Left forelimb (tissue), 1 donor: ENCODE results near the gene SAG.

Experiments
- DNase-seq: peaks from one replicate; pipeline ENCODE4 v3.0.0-alpha.2; 2018; ENCODE audit warnings: low spot score

Gene SAG

DNA sequence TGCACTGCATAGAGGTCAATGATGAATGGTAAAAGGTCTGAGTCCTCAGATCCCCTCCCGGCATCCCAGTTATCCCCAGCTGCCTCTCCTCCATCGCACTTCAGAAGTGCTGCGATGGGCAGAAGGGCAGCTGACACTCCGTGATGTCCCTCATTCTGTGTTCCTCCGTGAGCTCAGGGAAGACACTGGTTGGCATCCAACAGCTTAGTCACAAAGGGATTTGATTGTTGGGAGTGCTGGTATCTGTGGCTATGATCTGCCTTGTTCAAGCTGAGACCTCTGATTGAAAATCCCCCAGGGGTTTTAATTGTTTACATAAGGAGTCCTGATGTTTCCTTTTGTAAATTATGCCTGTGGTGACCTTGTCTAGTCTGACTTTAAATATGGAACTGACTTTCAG lies 19.0 kb upstream of the SAG start:
- DNase-seq, result no peak

DNA sequence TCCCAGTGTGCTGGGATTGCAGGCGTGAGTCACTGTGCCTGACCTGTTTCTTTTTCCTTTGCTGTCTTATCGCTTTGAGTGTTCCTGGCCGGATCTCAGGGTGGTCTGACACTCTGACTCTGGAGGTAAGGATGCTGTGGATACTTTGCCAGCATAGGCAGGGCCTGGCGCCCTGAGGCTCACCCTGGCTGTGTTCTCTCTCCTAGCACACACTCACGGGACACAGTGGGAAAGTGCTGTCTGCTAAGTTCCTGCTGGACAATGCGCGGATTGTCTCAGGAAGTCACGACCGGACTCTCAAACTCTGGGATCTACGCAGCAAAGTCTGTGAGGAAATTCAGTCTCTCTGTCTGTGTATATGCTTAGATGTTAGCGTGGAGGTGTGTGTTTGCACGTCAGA lies 18.0 kb upstream of the SAG start:
- no peak for DNase-seq

DNA sequence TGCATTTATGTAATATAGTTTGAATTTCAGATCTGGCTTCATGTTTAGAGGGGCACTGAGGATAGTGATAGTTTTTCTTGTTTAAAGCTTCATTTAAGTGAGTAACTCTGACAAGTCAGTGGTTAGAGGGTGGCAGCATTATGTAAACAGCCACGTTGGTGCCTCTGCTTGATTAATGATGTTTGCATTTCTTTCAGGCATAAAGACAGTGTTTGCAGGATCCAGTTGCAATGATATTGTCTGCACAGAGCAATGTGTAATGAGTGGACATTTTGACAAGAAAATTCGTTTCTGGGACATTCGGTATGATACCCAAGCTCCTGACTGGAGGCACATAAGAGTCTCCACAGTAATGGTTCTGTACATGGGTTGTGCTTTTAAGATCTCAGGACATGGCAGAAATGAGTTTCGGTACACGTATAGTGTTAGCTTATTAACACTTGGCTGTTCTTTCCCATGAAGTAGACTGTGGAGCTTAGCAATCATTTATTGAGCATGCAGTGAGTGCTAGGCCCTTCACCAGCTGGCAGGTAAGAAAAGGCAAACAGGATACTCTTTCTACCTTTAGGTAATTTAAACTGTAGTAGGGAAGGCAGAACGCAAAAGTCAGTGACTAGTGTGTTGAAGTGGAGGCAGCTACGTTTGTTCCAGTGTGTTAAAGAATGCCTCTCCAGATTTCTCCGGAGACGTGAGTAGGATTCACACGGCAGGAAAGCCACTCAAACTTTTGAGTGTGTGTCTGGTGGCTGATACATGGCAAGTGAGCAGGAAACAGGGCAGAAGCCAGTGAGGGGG lies 17.4 kb upstream of the SAG start:
- no peak for DNase-seq

DNA sequence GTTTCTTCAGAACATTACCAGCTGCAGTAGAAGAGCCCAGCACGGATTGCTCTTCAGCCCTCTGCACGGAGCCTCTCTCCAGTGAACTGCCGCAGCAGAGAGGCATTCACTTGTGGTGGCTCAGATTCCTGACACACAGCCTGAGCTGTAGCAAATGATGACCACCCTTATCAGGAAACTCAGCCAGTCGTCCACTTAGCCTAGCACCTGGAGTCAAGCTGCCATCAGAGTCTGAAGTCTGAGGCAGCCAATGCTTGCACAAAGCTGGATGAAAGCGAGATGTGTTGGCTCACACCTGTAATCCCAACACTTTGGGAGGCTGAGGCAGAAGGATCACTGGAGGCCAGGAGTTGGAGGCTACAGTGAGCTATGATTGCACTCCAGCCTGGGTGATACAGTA lies 11.7 kb upstream of the SAG start:
- DNase-seq, result no peak

DNA sequence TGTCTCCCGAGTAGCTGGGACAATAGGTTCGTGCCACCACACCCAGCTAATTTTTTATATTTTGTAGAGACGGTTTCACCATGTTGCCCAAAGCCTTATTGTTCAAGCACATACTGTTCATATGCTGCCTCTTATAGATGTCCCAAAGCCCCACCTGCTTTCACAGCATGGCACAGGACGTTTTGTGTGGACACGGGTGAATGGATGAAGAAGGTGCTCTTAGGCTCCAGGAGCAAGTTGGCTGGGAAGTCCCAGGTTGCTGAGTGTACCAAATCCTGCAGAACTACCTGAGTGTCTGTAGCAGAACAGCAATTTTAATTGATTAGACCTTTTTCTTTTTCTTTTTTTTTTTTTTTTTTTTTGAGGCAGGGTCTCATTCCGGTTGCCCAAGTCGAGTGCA lies 10.5 kb upstream of the SAG start:
- DNase-seq, result no peak

DNA sequence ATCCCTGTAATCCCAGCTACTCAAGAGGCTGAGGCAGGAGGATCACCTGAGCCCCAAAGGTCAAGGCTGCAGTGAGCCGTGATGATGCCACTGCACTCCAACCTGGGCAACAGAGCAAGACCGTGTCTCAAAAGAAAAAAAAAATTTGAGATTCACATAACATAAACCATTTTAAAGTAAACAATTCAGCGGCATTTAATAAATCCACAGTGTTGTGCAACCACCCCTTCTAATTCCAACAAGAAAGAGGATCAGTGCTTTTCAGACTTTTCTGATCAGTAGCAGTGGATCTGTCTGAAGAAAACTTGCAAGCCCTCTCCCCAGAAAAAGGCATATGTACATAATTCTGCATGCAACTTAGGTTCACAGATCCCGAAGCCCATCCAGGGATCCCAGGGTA lies 7.2 kb upstream of the SAG start:
- no peak for DNase-seq

DNA sequence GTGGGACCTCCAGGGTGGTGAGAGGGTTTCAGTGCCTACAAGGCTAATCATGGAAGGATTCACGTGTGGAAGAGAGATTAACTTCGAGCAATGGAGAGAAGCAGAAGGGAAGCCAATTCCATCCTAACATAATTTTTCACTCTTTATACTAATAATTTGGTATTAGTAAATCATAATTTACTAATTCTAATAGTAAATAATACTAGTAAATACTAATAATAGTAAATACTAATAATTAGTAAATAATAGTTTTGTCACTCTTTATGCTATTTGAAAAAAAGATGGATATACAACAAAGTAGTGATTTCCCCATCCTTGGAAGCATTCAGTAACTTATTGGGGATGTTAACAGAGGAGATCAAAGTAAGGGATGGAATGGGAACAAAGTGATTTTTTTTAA lies 6.4 kb upstream of the SAG start:
- no peak for DNase-seq

DNA sequence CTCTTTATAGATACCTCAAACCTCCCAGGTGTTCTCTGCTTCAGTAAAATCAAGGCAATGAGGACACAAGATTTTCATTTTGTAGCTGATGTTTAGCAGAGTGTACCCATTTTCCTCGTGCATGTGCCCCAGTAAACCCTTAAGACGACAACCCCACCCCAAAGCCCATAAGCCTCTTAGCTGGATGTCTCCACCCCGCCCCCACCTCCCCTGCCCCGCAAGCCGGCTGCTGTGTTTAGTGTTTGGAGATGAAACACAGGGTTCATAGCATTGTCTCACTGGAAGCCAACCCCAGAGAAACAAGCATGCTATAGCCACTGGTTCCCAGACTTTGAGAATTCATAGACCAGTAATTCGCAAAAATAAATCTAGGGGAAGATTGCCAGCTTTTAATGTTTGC lies 5.8 kb upstream of the SAG start:
- no peak for DNase-seq

DNA sequence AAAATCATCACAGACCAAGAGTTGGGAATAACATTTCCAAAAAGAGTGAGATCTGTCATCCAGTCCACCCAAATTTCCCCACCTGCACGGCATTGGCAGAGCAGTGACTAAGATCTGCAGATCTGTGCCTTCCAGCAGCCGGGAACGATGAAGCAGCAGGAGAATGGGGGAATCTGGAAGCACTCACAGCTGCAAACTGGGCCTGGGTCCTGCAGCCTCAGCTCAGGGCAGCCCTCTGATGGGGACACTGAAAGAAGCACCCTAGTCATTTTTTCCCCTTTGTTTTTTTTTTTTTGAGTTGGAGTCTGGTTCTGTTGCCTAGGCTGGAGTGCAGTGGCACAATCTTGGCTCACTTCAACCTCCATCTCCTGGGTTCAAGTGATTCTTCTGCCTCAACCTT lies 4.4 kb upstream of the SAG start:
- no peak for DNase-seq

DNA sequence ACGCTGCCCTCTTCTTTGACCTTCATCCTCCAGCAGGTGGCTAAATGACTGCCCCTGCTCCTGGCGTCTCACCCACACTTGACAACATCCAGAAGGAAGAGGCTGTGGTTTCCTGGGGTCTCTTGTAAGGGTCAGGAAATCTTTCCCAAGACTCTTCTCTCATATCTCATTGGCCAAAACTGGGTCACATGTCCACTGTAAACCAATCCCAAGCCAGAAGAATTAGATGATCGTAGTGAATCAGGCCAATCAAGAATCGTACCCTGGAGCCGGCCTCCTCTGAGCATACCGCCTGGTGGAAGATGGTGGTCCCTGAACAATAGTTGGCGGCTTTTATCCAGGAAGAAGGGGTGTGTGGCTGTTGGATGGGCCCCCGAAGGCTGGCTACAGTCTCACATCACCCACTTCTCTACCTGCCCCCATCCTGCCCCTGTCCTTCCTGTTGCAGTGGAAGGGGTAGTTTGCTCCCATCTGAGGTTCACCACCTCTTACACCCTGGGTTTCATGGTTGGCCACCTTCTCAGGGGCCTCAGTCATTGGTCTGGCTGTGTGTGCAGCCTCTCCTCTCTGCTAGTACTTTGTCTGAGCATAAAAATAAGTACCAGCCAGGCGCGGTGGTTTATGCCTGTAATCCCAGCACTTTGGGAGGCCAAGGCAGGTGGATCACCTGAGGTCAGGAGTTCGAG lies 3.8 kb downstream of the SAG start:
- no peak for DNase-seq

DNA sequence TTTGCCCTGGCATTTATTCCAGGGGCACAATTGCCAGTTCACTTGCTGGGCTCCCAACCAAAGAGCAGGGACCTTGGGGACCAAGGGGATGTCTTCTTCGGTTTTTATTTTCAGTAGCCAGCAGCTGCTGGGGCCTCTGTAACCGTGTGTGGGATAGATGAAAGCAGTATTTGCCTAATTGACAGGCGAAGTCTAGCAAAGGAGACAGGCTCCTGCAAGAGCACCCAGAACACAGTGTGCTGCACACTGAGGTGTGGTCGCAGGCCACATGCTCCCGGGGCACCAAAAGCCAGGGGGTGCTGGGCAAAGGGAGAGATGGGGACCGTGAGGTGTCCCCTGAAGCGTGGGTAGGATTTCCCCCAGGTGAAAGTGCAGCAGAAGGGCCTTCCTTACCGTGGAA lies 5.3 kb downstream of the SAG start:
- DNase-seq, result no peak

DNA sequence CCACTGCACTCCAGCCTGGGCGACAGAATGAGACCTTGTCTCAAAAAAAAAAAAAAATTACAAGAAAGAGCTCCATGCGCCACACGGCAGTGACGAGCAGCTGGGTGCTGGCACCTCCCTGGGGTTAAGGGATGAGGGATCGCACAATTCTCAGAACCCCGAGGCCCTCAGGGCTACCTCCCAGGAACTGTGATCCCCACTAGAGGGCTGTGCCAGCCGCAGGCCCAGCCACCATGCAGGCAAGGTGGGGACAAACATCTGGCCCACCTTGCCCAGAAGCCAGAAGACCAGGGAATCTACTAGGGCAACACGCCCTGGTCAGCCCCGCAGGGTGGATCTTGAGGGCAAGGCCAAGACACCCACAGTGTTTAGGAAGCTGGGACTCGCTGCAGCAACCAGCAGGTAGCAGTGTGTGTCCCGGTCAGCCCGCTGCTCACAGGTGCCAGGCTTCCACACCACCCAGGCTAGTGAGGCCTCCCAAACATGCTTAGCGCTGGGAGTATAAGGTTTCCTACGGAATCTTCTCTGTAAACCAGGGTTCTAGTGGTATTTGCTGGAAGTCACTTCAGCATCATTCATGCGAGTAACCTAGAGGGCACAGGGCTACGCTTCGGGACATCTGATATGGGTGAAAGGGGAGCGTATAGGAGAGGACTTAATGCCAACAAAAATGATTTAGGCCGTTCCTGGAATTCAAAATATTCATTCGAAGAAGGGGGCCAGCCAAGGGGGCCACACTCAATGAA lies 6.7 kb downstream of the SAG start:
- no peak for DNase-seq

DNA sequence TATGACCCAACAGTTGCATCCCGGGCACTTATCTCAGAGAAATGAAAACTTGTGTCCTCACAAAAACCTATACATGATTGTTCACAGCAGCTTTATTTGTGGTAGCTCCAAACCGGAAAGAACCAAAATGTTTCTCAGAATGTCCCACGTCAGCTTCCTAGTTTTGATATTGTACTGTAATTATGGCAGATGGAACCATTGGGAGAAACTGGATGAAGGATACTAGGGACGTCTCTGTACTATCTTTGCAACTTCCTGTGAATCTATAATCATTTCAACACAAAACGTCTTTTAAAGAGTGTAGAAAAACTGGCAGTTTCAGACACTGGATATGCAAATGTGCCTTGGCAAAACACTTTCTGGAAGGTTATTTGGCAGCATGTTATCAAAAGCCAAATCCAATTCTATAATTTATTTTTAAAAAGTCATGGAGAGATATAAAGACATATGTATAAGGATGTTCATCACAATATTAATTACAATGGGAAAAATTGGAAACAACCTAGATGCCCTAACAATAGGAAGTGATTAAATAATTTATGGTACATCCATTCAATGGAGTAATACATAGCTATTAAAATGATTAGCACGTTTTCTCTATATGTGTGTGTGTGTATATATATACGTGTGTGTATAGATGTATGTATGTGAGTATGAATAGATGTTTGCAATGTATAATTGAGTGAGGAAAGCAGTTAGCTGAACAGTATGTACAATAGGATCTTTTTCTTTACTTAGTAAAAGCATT lies 9.8 kb downstream of the SAG start:
- DNase-seq, result no peak

DNA sequence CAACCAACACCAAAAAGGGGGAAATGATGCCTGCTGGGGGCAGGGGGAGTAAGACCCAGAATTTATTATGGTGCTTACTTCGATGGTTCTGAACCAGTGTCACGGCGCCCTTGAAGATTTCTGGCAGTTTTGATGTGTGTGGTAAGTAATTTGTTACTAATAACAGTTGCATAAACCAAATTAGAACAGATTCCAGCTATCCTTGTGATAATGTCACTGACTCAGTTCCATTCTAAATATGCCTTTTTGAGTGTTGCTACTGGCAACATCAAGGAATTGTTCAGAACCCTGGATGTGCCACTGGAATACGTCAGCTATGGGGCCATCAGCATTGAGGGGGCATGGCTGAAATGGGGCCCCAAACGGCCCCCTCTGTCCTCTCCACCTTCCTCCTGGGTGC lies 11.6 kb downstream of the SAG start:
- no peak for DNase-seq

DNA sequence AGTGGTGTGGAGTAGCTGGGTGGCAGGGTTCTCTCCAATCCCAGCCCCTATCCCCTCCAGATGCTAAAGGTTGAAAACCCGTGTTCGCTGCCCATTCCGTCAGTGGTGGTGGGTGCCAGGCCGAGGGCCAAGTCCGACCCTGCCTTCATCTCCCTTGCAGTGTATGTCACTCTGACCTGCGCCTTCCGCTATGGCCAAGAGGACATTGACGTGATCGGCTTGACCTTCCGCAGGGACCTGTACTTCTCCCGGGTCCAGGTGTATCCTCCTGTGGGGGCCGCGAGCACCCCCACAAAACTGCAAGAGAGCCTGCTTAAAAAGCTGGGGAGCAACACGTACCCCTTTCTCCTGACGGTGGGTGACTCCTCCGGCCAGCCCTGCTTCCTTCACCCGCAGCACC lies 12.9 kb downstream of the SAG start:
- no peak for DNase-seq

DNA sequence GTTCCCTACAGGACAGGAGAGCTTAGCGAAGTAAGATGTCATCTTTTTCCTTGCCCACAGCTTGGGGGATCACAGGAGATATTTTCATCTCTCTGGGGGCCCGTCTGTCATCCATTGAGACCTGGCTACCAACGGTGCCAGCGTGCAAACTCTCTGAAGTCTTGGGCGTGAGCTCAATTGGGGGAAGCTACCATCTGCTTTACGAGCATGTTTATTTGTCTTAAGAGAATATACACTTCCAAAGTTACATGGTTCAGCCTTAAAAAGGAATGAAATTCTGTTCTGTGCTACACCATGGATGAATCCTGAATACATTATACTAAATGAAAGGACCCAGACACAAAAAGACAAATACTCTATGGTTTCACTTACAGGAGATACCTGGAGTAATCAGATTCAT lies 13.6 kb downstream of the SAG start:
- DNase-seq, result no peak

DNA sequence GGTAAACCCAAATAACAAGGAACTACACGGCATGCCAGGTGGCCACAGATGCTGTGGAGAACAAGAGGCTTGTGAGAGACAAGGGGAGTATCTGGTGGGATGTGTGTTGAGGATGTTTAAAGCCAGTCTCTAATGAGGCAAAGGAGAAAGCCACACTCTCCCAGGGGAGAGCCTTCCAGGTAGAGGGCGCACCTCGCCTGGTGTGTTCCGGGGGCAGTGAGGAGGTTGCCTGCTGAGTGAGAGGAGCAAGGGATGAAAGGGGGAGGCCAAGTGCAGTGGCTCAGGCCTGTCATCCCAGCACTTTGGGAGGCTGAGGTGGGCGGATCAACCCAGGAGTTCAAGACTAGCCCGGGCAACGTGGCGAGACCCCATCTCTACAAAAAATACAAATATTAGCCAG lies 16.2 kb downstream of the SAG start:
- no peak for DNase-seq

DNA sequence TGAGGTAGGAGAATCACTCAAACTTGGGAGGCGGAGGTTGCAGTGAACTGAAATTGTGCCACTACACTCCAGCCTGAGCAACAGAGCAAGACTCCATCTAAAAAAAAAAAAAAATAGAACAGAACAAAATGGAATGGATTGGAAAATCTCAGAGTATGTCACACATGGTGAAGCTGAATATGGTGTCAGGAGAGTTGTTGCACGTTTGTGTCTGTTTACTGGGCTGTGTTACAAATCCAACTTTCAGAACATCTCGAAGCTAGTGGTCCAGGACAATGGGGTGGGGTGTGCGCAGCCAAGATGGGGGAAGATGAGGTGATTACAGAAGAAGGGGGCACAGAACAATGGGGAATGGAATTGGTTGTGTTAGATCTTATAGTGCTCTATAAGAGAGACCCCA lies 17.6 kb downstream of the SAG start:
- DNase-seq, result no peak

DNA sequence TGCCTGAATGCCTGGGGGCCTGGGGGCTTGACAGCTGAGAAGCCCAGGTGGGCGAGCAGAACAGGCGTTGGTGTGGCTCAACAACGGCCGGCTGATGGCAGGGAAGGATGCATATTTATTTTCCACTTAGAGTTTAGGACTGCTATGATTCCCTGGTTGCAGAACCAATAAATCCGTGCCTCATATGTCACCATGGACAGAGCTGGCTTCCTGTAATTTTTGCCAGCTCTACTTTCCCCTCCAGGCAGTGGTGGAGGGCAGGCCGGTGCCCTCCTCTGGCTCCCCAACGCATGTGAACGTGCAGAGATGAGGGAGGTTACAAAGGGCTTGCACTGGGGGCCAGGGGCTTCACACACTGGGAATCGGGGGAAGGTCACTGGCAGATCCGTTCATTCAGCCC lies 18.2 kb downstream of the SAG start:
- no peak for DNase-seq

DNA sequence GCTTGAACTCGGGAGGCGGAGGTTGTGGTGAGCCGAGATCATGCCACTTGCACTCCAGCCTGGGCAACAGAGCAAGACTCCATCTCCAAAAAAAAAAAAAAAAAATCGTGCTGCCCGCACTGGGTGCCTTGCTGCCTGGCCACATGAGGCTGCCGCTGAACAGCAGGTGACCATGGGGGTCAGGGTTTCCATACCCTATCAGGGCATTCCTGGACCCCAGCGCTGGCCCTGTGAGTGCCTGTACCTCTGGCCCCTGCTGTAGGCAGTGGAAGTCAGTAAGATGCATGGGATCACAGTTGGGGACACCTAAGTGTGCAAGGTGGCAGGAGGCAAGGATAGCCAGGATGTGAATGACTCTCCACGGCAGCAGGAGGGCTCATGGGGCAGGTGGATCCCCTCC lies 18.9 kb downstream of the SAG start:
- DNase-seq, result no peak

DNA sequence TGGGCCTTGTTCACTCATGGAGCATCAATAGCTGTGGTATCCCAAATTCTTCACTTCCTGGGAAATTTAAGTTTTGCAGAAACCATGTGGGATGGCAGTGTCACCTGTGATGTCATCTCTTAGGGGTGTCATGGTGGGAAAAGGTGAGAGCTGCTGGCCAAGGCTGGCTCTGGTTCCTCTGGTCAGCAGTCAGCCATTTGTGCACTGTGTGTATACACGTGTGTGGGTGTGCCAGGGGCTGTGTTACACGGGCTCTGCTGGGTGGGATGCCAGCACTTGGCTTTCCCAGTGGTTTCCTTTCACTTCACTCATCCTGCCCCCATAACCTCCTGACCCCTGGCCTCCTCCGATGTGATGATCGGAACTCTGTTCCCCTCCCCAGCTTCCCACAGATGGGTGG lies 21.3 kb downstream of the SAG start:
- no peak for DNase-seq

DNA sequence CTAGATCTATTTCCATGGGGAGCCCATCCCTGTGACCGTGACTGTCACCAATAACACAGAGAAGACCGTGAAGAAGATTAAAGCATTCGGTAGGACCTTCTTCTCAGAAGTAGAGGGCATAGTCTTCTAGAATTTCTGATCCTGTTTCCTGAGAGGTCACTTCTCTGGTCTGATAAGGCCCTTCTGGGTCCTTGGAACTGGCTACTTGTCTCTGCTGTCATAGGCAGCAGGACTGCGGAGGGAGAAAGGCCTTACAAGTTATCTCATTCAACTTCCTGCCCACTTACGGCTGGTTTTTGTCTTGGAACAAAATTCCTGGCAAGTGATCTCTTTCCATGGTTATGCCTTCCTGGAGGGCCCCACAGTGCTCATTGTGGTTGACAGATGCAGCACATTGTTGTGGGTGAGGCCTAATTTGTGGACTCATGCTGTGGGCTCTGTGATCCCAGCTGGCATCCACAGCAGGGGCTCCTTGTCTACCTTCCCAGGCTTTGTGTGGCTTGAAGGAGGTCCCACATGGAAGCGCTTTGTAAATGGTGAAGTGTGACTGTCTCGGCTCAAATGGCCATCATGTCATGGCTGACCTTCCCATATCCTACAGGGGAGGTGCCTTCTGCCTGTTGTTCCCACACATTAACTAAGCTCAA lies 22.0 kb downstream of the SAG start:
- DNase-seq, result no peak
